Effector memory CD4-positive, alpha-beta T cell (primary cell): ENCODE measurements around the gene SOX13.
A peak's percentile ranks its signal among the peaks of the same experiment; 100 is the strongest.

Experiments used
- DNase-seq, 3 donors: peaks; one replicate each; pipeline ENCODE4 v3.0.0-alpha.2; 2020
- H3K27ac ChIP-seq: 2 replicates; pipeline ENCODE4 v1.7.0; 2013; ENCODE audit warnings: mild to moderate bottlenecking, low read length, moderate library complexity; ENCODE audit not compliant: insufficient read depth, poor library complexity, severe bottlenecking
- H3K27me3 ChIP-seq: replicated peaks from 2 replicates; pipeline ENCODE4 v1.7.0; 2013; ENCODE audit warnings: mild to moderate bottlenecking, low read length; ENCODE audit not compliant: insufficient read depth, control insufficient read depth, poor library complexity, severe bottlenecking
- H3K36me3 ChIP-seq: 2 replicates; pipeline ENCODE4 v1.7.0; 2013; ENCODE audit warnings: mild to moderate bottlenecking, low read length, moderate library complexity; ENCODE audit not compliant: control insufficient read depth, insufficient read depth
- H3K4me1 ChIP-seq: 2 replicates; pipeline ENCODE4 v1.7.0; 2013; ENCODE audit warnings: low read length, mild to moderate bottlenecking; ENCODE audit not compliant: control insufficient read depth, insufficient read depth, poor library complexity, severe bottlenecking
- H3K4me3 ChIP-seq: 2 replicates; pipeline ENCODE4 v1.7.0; 2013; ENCODE audit warnings: low read length, low read depth, mild to moderate bottlenecking; ENCODE audit not compliant: insufficient read depth, poor library complexity, severe bottlenecking
- H3K9me3 ChIP-seq: 2 replicates; pipeline ENCODE4 v1.7.0; 2013; ENCODE audit warnings: mild to moderate bottlenecking, low read length, moderate library complexity; ENCODE audit not compliant: control insufficient read depth

Gene SOX13

DNA sequence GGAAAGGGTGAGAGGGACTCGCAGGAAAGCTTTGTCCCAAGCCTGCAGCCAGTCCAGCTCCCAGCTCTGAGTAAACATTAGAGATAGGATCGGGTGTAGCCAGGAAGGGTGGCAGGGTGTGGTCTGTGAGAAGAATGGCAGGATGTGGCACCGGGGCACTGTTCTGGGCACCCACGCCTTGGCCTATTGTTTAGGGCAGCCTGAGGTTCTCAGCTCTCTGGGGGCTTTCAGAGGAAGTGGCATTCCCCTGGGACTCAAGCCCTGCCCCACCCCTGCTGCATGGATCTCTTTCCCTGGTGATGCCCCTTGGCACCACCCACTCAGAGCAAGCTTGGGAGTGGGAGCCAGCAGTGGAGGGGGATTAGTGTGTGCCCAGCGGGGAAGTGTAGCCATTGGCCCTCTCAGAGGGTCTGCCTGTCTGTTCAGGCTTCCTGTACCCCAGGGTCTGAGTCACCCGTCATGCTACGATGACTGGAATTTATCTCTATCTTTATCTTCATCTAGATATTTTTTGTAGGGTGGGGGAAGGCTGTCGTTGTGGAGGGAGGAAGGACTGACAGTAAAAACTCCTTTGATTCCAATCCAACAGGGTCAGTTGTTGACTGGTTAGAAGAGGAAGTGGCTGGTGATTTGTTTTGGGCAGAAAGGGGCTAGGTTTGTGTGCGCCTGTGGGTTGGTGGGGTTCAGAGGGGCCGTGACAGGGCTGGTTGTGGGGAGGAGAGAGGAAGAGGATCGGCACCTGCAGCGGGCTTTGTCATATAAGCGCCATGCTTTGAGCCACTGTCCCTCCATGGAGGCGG is 31.6 kb downstream of the SOX13 start:
- no peaks in the 10 kb centered on the region for H3K36me3 ChIP-seq
- H3K27ac ChIP-seq, result peak overlapping the region; percentile 63
- no peak for DNase-seq
- H3K4me3 ChIP-seq, result peak overlapping the region; percentile 4
- H3K4me1 ChIP-seq, result peaks cover 29% of the 10 kb centered on the region
- no peaks in the 10 kb centered on the region for H3K9me3 ChIP-seq
- H3K27me3 ChIP-seq, result no peaks in the 10 kb centered on the region

DNA sequence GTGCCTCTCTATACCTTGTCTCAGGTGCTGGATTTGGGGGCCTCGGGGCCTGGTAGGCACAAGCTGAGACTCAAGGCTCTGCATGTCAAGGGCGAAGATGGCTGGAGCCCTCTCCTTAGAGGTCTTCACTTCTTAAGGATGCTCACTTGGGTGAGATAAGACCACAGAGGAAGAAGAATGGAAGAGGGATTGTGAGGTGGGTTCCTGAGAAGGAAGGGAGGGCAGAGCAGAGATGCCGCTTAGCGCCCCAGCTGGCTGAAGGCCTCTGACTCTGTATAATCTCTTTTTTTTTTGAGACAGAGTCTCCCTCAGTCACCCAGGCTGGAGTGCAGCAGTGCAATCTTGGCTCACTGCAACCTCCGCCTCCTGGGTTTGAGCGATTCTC is 32.2 kb downstream of the SOX13 start:
- H3K27ac ChIP-seq, result peak overlapping the region; percentile 63

DNA sequence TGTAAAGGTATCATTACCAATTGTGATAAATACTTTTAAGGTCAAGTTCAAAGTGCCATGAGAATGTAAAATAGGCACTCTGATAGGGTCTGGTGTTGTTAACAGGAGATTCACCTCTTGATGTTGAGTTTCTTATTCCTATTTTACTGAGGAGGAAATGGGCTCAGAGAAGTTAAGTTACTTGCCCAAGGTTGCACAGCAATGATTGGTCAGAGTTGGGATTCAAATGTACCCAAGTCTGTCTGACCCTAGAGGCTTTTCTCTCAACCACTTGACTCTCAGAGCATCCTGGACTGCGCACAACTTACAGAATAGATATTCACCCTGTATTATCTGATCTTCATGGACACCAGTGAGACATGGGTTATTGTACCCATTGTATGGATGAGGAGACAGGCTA is 33.9 kb downstream of the SOX13 start:
- H3K4me1 ChIP-seq, result peaks cover 25% of the 10 kb centered on the region
- no peak overlapping the region for H3K4me3 ChIP-seq
- H3K36me3 ChIP-seq, result no peaks in the 10 kb centered on the region
- DNase-seq, result no peak
- H3K27me3 ChIP-seq, result no peaks in the 10 kb centered on the region
- H3K27ac ChIP-seq, result no peak overlapping the region
- no peaks in the 10 kb centered on the region for H3K9me3 ChIP-seq

More for the DNA sequence above, 32.2 kb downstream of the SOX13 start:
- no peak overlapping the region for H3K4me3 ChIP-seq
- no peaks in the 10 kb centered on the region for H3K27me3 ChIP-seq
- H3K9me3 ChIP-seq, result no peaks in the 10 kb centered on the region
- no peak for DNase-seq
- H3K4me1 ChIP-seq, result peaks cover 29% of the 10 kb centered on the region
- no peaks in the 10 kb centered on the region for H3K36me3 ChIP-seq

DNA sequence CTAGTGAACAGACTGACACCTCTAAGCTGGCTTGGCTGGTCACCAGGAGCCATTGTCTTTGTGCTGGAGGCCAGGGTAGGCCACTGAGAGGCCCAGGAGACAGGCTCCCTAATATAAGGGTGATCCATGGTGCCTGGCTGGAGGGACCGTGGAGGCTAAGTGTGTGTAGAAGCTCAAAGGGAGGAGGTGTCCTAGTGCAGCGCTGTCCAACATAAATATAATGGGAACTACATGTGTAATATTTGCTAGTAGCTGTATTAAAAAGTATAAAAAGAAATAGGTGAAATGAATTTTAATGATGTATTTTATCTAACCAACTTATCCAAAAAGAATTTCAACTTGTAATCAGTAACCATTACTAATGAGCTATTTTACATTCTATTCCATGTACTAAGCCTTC is 35.0 kb downstream of the SOX13 start:
- Histone ChIP-seq H3K9me3 (no peaks in the 10 kb centered on the region), H3K4me1 (peaks cover 21% of the 10 kb centered on the region), H3K4me3 (no peak overlapping the region), H3K27me3 (no peaks in the 10 kb centered on the region), H3K27ac (no peak overlapping the region), H3K36me3 (no peaks in the 10 kb centered on the region)
- DNase-seq, result no peak

- Histone ChIP-seq H3K4me1 (peaks cover 18% of the 10 kb centered on the region), H3K27me3 (no peaks in the 10 kb centered on the region)
- DNase-seq, result no peak
Observed at GRCh38 chr1:204108312-204109141, 35.6 kb downstream of the SOX13 start.

DNA sequence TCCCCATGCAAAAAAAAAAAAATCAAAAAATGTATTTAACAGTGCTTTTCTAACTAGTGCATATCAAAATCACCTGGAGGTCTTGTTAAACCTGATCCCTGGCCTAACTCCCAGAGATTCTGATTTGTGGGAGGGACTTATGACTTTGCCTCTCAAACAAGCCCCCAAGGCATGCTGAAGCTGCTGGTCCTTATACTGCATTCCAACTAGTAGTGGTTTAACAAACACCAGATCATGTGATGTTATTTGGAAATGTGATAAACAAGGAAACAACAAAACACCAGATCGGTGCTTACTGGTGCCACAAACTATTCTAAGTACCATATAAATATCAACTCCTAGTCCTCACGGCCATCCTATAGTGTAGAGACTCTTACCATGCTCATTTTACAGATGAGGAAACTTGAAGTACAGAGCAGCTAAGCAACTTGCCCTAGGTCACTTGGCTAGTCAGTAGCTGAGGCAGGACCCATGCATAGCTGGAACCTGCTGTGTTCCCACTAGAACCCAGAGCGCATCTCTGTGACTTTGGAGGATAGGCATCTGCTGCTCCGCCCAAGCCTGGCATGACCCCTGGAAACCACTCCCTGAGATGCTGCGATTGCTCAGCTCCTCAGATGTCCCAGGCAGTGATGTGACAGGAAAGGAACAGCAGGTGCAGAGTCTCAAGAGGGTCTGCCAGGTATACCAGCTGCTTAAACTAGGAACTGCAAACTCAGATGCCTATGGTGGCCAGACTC is 38.1 kb downstream of the SOX13 start:
- H3K27ac ChIP-seq, result no peak overlapping the region
- H3K9me3 ChIP-seq, result no peaks in the 10 kb centered on the region
- no peaks in the 10 kb centered on the region for H3K4me1 ChIP-seq
- H3K4me3 ChIP-seq, result no peak overlapping the region
- DNase-seq, result no peak
- H3K36me3 ChIP-seq, result no peaks in the 10 kb centered on the region
- no peaks in the 10 kb centered on the region for H3K27me3 ChIP-seq

More at GRCh38 chr1:204108312-204109141, 35.6 kb downstream of the SOX13 start:
- H3K9me3 ChIP-seq, result no peaks in the 10 kb centered on the region
- no peak overlapping the region for H3K4me3 ChIP-seq
- H3K27ac ChIP-seq, result no peak overlapping the region
- no peaks in the 10 kb centered on the region for H3K36me3 ChIP-seq

- Histone ChIP-seq H3K36me3 (no peaks in the 10 kb centered on the region), H3K27ac (no peak overlapping the region), H3K27me3 (no peaks in the 10 kb centered on the region), H3K9me3 (no peaks in the 10 kb centered on the region), H3K4me3 (no peak overlapping the region), H3K4me1 (no peaks in the 10 kb centered on the region)
- no peak for DNase-seq
Observed at GRCh38 chr1:204112876-204113730, 40.2 kb downstream of the SOX13 start.

GRCh38 chr1:204113896-204114295 is 41.0 kb downstream of the SOX13 start:
- Histone ChIP-seq H3K36me3 (no peaks in the 10 kb centered on the region), H3K4me3 (no peak overlapping the region), H3K4me1 (no peaks in the 10 kb centered on the region), H3K27me3 (no peaks in the 10 kb centered on the region), H3K9me3 (no peaks in the 10 kb centered on the region), H3K27ac (no peak overlapping the region)
- no peak for DNase-seq

- H3K9me3 ChIP-seq, result no peaks in the 10 kb centered on the region
- no peak overlapping the region for H3K4me3 ChIP-seq
- no peak overlapping the region for H3K27ac ChIP-seq
- H3K36me3 ChIP-seq, result no peaks in the 10 kb centered on the region
- no peaks in the 10 kb centered on the region for H3K27me3 ChIP-seq
- no peak for DNase-seq
- no peaks in the 10 kb centered on the region for H3K4me1 ChIP-seq
Observed at GRCh38 chr1:204114606-204115005, 41.7 kb downstream of the SOX13 start.
